ENCODE results near the gene ASF1A.

DNA sequence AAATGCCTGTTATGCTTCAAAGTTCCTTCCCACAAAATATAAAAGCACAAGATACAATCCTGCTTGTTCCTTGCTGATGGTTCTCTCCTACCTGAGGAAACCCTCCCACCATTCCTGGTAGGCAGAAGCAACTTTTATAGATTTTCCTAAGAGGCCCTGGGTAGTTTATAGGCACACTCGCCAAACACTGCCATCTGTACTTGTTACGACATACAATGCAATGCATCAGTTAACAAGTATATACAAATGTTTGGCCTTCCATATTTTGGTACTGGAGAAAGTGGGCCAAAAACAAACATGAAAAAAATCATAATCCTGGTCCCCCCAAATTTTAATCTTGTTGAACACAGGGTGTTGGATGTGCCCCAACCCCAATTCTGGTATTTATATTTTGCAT is 24.4 kb downstream of the ASF1A start:
- TF ChIP-seq, protein P1, sequence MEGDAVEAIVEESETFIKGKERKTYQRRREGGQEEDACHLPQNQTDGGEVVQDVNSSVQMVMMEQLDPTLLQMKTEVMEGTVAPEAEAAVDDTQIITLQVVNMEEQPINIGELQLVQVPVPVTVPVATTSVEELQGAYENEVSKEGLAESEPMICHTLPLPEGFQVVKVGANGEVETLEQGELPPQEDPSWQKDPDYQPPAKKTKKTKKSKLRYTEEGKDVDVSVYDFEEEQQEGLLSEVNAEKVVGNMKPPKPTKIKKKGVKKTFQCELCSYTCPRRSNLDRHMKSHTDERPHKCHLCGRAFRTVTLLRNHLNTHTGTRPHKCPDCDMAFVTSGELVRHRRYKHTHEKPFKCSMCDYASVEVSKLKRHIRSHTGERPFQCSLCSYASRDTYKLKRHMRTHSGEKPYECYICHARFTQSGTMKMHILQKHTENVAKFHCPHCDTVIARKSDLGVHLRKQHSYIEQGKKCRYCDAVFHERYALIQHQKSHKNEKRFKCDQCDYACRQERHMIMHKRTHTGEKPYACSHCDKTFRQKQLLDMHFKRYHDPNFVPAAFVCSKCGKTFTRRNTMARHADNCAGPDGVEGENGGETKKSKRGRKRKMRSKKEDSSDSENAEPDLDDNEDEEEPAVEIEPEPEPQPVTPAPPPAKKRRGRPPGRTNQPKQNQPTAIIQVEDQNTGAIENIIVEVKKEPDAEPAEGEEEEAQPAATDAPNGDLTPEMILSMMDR (conservative IDR thresholded peaks at IDR 0.05; ENCODE audit: low read depth, low read length) = no peak
- TF ChIP-seq EZH2 (IDR thresholded peaks at IDR 0.05; ENCODE audit: borderline replicate concordance, low read depth, low read length, poor library complexity, severe bottlenecking) = no peak
